Testis (tissue), 2 donors: ENCODE results near the gene MRPL18.

Experiments
- POLR2A ChIP-seq: fragments of 450-650 bp; IDR thresholded peaks from one replicate; pipeline ENCODE4 v1.6.1; 2017; ENCODE audit warnings: antibody characterized with exemption, mild to moderate bottlenecking, moderate library complexity
- TF ChIP-seq, protein P1 (sequence below), 3 experiments: fragments of 450-650 bp in 2 of 3; fragments of 200-600 bp in 1 of 3; sonication (generic) in 1 of 3; IDR thresholded peaks; one replicate each; pipeline ENCODE4 v1.5.1; 2016 to 2019; ENCODE audit warnings: antibody characterized with exemption in 3 of 3, mild to moderate bottlenecking in 2 of 3, moderate library complexity in 1 of 3

DNA sequence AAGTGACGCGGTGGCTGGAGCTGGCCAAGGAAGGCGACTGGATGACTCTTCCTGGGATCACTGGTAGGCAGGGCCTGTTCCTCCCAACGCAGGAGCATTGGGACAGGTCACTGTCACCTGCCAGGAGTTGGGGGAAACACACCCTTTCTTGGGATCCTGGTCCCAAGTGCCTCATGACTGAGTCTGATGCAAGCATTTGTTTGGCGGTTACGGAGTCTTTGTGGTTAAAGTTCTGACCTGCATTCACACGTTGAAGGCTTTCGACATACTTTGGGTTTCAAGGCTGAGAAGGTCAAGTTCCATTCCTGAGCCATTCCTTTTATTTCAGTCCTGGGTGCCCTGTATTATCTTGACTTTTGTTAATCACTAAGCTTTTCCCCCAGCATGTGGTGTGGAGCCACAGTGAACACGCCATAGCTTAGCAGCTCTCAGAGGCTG is 15.8 kb downstream of the MRPL18 start:
- TF ChIP-seq, protein P1, sequence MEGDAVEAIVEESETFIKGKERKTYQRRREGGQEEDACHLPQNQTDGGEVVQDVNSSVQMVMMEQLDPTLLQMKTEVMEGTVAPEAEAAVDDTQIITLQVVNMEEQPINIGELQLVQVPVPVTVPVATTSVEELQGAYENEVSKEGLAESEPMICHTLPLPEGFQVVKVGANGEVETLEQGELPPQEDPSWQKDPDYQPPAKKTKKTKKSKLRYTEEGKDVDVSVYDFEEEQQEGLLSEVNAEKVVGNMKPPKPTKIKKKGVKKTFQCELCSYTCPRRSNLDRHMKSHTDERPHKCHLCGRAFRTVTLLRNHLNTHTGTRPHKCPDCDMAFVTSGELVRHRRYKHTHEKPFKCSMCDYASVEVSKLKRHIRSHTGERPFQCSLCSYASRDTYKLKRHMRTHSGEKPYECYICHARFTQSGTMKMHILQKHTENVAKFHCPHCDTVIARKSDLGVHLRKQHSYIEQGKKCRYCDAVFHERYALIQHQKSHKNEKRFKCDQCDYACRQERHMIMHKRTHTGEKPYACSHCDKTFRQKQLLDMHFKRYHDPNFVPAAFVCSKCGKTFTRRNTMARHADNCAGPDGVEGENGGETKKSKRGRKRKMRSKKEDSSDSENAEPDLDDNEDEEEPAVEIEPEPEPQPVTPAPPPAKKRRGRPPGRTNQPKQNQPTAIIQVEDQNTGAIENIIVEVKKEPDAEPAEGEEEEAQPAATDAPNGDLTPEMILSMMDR (IDR thresholded peaks at IDR 0.05), result no peak
- TF ChIP-seq POLR2A, result no peak
